Left ventricle myocardium inferior (tissue), 1 donor: ENCODE measurements around the gene N4BP2L1. TPM values are rescaled to one million over a fixed set of nuclear protein-coding genes. Genes with fewer than 3 reads are reported as not detected.

Experiments
- DNase-seq: peaks from one replicate; pipeline ENCODE4 v3.0.0-alpha.2; 2020
- H3K27ac ChIP-seq: fragments of 200-600 bp; replicated peaks from 2 replicates; pipeline ENCODE4 v1.8.0; 2021
- H3K27me3 ChIP-seq: fragments of 200-600 bp; 2 replicates; pipeline ENCODE4 v1.8.0; 2021; ENCODE audit warnings: low read depth
- H3K36me3 ChIP-seq: fragments of 200-600 bp; 2 replicates; pipeline ENCODE4 v1.8.0; 2021
- H3K4me1 ChIP-seq: fragments of 200-600 bp; 2 replicates; pipeline ENCODE4 v1.8.0; 2021
- H3K4me3 ChIP-seq: fragments of 200-600 bp; 2 replicates; pipeline ENCODE4 v1.8.0; 2021; ENCODE audit warnings: mild to moderate bottlenecking, moderate library complexity
- H3K9me3 ChIP-seq: fragments of 200-600 bp; replicated peaks from 2 replicates; pipeline ENCODE4 v1.8.0; 2021
- intact Hi-C: fragments of 100-400 bp; cut with micrococcal nuclease; formaldehyde crosslinking; loops from one replicate; pipeline ENCODE4 v1.11.0; 2022
- total RNA-seq: library from RNA; stranded (reverse); fragmentation: NEBNext Ultra II Directional; extraction: Animal tissue kit (Norgen Biotek cat#: 25700); gene quantifications from one replicate; pipeline ENCODE4 v1.2.1, GENCODE V29; 2021
- TF ChIP-seq, protein P1 (sequence below): fragments of 200-600 bp; IDR thresholded peaks from 2 replicates; pipeline ENCODE4 v1.8.0; 2021; ENCODE audit warnings: antibody characterized with exemption, mild to moderate bottlenecking, borderline replicate concordance
- donor health status: DM: no; HTN: yes; CAD: no; lungs with severe emphysema.

Gene N4BP2L1
- total RNA-seq, 1 donor from 2014 or later, result 4.6 TPM

DNA sequence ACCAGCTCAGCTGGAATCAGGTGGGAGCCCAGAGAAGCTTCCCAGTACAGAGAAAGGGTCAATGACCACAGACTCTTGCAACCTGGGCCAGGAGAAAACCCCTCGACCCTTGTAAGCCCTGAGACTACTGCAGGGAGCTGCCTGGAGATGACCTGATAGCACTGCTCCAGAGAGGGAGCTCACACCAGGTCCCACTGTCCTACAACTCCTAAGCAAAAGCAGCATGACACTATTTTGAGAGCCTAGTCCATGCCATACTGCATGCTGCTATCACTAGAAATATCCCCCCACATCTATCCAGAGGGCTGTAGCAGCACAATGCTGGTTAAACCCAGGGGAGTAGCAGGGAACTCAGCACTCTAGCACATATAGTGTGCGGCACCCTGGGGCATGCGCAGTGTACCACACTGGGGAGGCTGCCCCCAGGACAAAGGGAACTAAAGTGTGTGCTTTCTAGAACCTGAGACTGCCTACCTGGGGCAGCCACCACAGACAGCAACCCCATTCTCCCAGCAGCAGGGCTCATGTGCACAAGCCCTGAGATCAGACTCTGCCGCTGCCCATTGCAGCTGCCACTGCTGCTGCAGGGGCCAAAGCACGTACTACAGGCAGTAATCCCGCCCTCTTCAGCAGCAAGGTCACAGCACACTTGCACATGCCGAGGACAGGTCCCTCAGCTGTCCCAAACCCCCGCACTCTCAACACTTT is 27.1 kb upstream of the N4BP2L1 start:
- Histone ChIP-seq H3K36me3 (peaks cover 43% of the 10 kb centered on the region), H3K9me3 (peaks cover 46% of the 10 kb centered on the region), H3K27me3 (no peaks in the 10 kb centered on the region), H3K4me1 (peaks cover 17% of the 10 kb centered on the region), H3K27ac (no peak overlapping the region), H3K4me3 (no peak overlapping the region)
- no peak for DNase-seq
- TF ChIP-seq, protein P1, sequence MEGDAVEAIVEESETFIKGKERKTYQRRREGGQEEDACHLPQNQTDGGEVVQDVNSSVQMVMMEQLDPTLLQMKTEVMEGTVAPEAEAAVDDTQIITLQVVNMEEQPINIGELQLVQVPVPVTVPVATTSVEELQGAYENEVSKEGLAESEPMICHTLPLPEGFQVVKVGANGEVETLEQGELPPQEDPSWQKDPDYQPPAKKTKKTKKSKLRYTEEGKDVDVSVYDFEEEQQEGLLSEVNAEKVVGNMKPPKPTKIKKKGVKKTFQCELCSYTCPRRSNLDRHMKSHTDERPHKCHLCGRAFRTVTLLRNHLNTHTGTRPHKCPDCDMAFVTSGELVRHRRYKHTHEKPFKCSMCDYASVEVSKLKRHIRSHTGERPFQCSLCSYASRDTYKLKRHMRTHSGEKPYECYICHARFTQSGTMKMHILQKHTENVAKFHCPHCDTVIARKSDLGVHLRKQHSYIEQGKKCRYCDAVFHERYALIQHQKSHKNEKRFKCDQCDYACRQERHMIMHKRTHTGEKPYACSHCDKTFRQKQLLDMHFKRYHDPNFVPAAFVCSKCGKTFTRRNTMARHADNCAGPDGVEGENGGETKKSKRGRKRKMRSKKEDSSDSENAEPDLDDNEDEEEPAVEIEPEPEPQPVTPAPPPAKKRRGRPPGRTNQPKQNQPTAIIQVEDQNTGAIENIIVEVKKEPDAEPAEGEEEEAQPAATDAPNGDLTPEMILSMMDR, result no peak
- intact Hi-C loops, result no loop called here

DNA sequence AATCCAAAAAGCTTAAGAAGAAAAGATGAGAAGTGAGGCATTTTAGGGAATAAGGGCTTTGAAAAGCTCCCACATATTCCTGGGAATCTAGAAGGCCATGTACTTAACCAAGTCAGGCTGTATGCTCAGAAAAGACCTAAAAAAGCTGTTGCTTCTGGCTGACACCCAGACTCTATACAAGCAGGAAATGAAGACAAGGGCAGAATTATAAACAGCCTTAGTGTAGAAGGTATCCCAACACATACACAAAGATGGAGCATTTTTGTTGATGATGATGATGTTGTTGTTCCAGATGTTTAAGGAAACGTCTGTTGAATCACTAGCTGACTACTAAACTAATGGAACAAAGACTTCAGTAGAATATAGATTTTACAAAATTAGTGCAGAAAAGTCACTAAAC is 26.1 kb upstream of the N4BP2L1 start:
- no peak overlapping the region for H3K4me3 ChIP-seq
- H3K36me3 ChIP-seq, result peaks cover 43% of the 10 kb centered on the region
- peaks cover 44% of the 10 kb centered on the region for H3K9me3 ChIP-seq
- no peaks in the 10 kb centered on the region for H3K27me3 ChIP-seq
- H3K4me1 ChIP-seq, result peaks cover 17% of the 10 kb centered on the region
- TF ChIP-seq, protein P1, result no peak
- no peak overlapping the region for H3K27ac ChIP-seq
- intact Hi-C loops, result no loop called here
- DNase-seq, result no peak

DNA sequence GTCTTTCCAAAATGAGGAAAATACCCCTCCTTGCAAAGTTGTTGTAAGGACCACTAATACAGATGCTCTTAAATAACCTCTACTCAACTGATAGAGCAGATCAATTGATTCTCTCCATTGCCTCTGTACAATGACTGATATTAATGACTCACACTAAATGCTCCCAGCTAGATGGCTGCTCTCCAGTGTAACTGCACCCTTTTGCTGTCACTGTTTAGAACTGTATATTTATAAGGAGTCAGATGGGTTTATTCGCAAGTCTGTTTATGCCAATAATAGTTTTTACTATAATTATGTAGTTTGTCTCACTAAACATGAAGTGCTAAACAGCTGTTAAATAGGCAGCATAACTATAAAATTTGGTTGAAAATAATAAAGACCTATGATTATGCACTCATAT is 21.0 kb upstream of the N4BP2L1 start:
- Histone ChIP-seq H3K27ac (no peak overlapping the region), H3K9me3 (peaks cover 17% of the 10 kb centered on the region), H3K27me3 (no peaks in the 10 kb centered on the region), H3K4me1 (peaks cover 15% of the 10 kb centered on the region), H3K4me3 (no peak overlapping the region), H3K36me3 (peaks cover 25% of the 10 kb centered on the region)
- TF ChIP-seq, protein P1, result no peak
- intact Hi-C loops, result no loop called here
- DNase-seq, result no peak

DNA sequence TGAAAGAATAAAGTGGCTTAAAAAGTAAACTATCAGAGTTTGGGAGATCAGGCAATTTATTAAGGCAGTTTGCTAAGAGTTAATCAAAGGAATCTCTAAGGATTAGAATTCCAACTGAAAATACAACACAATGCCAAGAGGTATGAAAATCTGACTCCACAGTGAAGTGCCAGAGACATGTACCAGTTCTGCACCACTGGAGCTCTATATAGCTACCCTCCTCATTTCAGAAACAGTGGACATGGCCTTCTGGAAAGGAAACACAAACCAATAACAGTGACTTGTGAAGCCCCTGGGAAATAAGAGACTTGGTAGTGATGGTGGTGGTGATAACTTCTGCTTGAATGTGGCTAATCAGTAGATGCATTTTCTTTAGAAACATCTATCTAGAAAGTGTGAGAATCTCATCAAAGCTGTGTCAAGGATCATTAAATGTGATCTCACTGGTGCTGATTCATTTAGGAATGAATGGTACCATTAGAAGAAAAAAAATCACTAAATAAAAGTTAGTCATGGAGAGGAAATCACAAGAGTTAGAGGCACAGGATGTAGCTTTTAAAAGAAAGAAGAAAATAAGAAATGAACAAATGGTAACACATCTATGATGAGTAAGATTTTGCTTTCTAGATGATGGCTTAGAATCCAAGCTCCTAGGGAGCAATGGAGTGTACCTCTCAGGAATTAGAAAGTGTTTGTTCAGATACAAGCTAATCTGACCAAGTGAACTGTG is 20.1 kb upstream of the N4BP2L1 start:
- peaks cover 15% of the 10 kb centered on the region for H3K4me1 ChIP-seq
- DNase-seq, result no peak
- no peak overlapping the region for H3K27ac ChIP-seq
- H3K36me3 ChIP-seq, result peaks cover 23% of the 10 kb centered on the region
- H3K4me3 ChIP-seq, result no peak overlapping the region
- peaks cover 17% of the 10 kb centered on the region for H3K9me3 ChIP-seq
- H3K27me3 ChIP-seq, result no peaks in the 10 kb centered on the region
- intact Hi-C loops, result no loop called here
- TF ChIP-seq, protein P1, result no peak

DNA sequence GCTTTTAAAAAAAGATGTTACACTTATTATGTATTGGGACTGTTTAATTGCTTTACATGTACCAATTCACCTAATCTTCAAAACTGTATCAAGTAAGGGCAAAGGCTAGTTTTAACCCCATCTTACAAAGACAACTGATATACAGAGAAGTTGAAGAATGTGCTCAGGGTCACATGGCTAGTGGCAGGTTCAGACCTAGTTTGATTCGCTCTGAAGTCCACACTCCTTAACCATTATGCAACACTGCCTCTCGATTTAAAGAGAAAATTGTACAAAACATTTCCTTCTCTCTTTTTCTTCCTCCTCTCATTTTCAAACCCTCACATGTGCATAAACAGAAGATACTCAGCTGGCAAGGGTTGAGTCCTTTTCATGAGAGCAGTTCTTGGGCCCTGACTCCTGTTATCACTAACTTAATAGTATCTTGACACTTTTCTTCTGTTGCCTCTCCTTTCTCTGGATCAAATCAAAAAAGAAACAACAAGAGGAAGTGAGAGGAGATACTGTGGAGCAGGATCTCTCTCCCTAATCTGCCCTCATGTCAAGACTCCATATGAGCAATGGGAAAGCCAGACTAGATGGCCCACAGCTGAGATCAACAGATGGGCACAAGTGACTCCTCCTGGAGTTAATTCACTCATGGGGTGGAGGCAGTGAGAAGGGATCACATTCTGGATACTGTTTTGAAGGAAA is 19.0 kb upstream of the N4BP2L1 start:
- no peak overlapping the region for H3K27ac ChIP-seq
- H3K27me3 ChIP-seq, result no peaks in the 10 kb centered on the region
- TF ChIP-seq, protein P1, result no peak

More for the DNA sequence above, 19.0 kb upstream of the N4BP2L1 start:
- Histone ChIP-seq H3K4me3 (no peak overlapping the region), H3K36me3 (peaks cover 16% of the 10 kb centered on the region), H3K4me1 (peaks cover 15% of the 10 kb centered on the region), H3K9me3 (peaks cover 7% of the 10 kb centered on the region)
- DNase-seq, result no peak
- intact Hi-C loops, result no loop called here
